CD4-positive, alpha-beta T cell (primary cell): Measurements from ENCODE around the gene FGB. TPM values are rescaled to one million over a fixed set of nuclear protein-coding genes. Genes with fewer than 3 reads are reported as not detected.

Source experiments
- ATAC-seq: fragments of 200-7000 bp; cut with Tn5 transposase; one replicate; pipeline ENCODE4 v1.10.0; 2022; ENCODE audit warnings: mild to moderate bottlenecking; ENCODE audit not compliant: poor library complexity
- CTCF ChIA-PET: fragments of 350-600 bp; sonication (Branson Sonifier 250); formaldehyde crosslinking; loops from one replicate; lab custom pipeline; 2021; ENCODE audit warnings: antibody characterized with exemption, inconsistent platforms; lab: Charles Lee
- POLR2A ChIA-PET: fragments of 350-600 bp; sonication (Branson Sonifier 250); formaldehyde crosslinking; loops from one replicate; lab custom pipeline; 2021; ENCODE audit warnings: antibody characterized with exemption, inconsistent platforms; lab: Charles Lee
- DNase-seq, 14 experiments: peaks; one replicate each; pipeline ENCODE4 v3.0.0-alpha.2; 2013 to 2020; ENCODE audit warnings: mixed read lengths in 2 of 14
- H3K27ac ChIP-seq, 2 donors: one replicate each; pipeline versions ENCODE4 v1.5.1 to v1.7.0; 2013; ENCODE audit warnings: low read length in 2 of 2, low read depth in 1 of 2, mild to moderate bottlenecking in 1 of 2
- H3K27me3 ChIP-seq, 2 experiments: 1 replicate in 1 of 2; 2 replicates in 1 of 2; pipeline versions ENCODE4 v1.6.1 to v1.7.0; 2013; ENCODE audit warnings: low read length in 2 of 2, control low read depth in 1 of 2, mild to moderate bottlenecking in 1 of 2, moderate library complexity in 1 of 2; ENCODE audit not compliant: insufficient read depth in 2 of 2, control insufficient read depth in 1 of 2
- H3K36me3 ChIP-seq: one replicate; pipeline ENCODE4 v1.6.1; 2013; ENCODE audit warnings: low read length, control low read depth; ENCODE audit not compliant: insufficient read depth
- H3K4me1 ChIP-seq: one replicate; pipeline ENCODE4 v1.6.1; 2013; ENCODE audit warnings: low read length, control low read depth; ENCODE audit not compliant: insufficient read depth
- H3K4me3 ChIP-seq: one replicate; pipeline ENCODE4 v1.5.1; 2013; ENCODE audit warnings: mild to moderate bottlenecking, low read length, moderate library complexity
- H3K9me3 ChIP-seq, 2 experiments: 1 replicate in 1 of 2; 2 replicates in 1 of 2; pipeline versions ENCODE4 v1.6.1 to v1.7.0; 2013; ENCODE audit warnings: low read length in 2 of 2, mild to moderate bottlenecking in 2 of 2, control low read depth in 1 of 2, moderate library complexity in 1 of 2; ENCODE audit not compliant: control insufficient read depth in 1 of 2, insufficient read depth in 1 of 2
- H3K27ac Mint-ChIP-seq: one replicate; pipeline ENCODE4 v1.8.0; 2020; ENCODE audit warnings: mixed read lengths
- H3K27me3 Mint-ChIP-seq: one replicate; pipeline ENCODE4 v1.8.0; 2021; ENCODE audit warnings: mixed read lengths
- H3K36me3 Mint-ChIP-seq: one replicate; pipeline ENCODE4 v1.8.0; 2021; ENCODE audit warnings: low read depth, mixed read lengths
- H3K4me1 Mint-ChIP-seq: one replicate; pipeline ENCODE4 v1.8.0; 2021; ENCODE audit warnings: low read depth, mixed read lengths
- H3K4me3 Mint-ChIP-seq: one replicate; pipeline ENCODE4 v1.8.0; 2020; ENCODE audit warnings: mild to moderate bottlenecking, mixed read lengths
- H3K9me3 Mint-ChIP-seq: one replicate; pipeline ENCODE4 v1.8.0; 2020; ENCODE audit warnings: mixed read lengths
- CTCF ChIP-seq: fragments of 200-600 bp; IDR thresholded peaks from one replicate; pipeline ENCODE4 v1.8.0; 2022; ENCODE audit warnings: antibody characterized with exemption, mild to moderate bottlenecking
- intact Hi-C, 2 experiments: fragments of 100-400 bp; cut with DNase I in 1 of 2; cut with micrococcal nuclease in 1 of 2; formaldehyde crosslinking; loops; one replicate each; pipeline versions ENCODE4 v1.15.1 to v1.9.0; 2023 to 2025; cut with DNase I, micrococcal nuclease
- total RNA-seq, 174 experiments: library from RNA in 2 of 174; stranded (reverse) in 2 of 174; gene quantifications; one replicate each; pipeline ENCODE4 v1.2.3 and lab custom pipeline; 2021 to 2026

The FGB gene
- total RNA-seq, 2 experiments from 2014 or later: not detected

DNA sequence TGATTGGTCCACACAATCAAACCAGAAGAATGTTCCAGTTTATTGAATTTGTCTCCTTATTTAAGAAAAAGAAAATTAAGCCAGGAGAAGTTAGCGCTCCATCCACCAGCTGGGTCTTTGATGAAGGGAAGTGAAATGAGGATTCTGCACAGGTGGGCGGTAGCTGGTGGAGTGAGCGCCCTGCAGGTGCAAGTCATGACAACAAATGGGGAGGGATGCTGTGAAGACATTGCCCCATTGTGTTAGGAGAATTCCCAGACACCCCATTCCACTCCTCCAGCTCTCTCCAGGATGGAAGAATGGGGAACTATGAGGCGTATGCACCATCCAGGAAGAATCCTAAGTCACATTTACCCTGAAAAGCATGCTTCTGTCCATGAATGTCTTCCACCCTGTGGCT lies 35.5 kb upstream of the FGB start:
- no peaks in the 10 kb centered on the region for H3K4me1 ChIP-seq

GRCh38 chr4:154528869-154529268 lies 33.9 kb upstream of the FGB start:
- intact Hi-C loops: no loop called here
- POLR2A ChIA-PET: no interaction called here
- no peaks in the 10 kb centered on the region for H3K9me3 ChIP-seq
- no peak overlapping the region for H3K4me3 ChIP-seq
- no peak for DNase-seq
- Mint-ChIP-seq H3K4me1 (no peaks in the 10 kb centered on the region), H3K9me3 (no peaks in the 10 kb centered on the region), H3K4me3 (no peak overlapping the region), H3K27me3 (peaks cover 22% of the 10 kb centered on the region), H3K36me3 (no peaks in the 10 kb centered on the region), H3K27ac (no peak overlapping the region)
- H3K27ac ChIP-seq: no peak overlapping the region
- CTCF ChIA-PET: interaction anchor here (1.8 kb wide), 1 partner anchor 21 kb away, joined by 3 read pairs; no protein-coding TSS in a partner anchor
- no peaks in the 10 kb centered on the region for H3K36me3 ChIP-seq
- H3K4me1 ChIP-seq: no peaks in the 10 kb centered on the region
- H3K27me3 ChIP-seq: peaks cover 0 to 7% of the 10 kb centered on the region in 2 experiments
- no peak for TF ChIP-seq CTCF
- ATAC-seq: no peak

More for the DNA sequence above, 35.5 kb upstream of the FGB start:
- Mint-ChIP-seq H3K36me3 (no peaks in the 10 kb centered on the region), H3K4me1 (no peaks in the 10 kb centered on the region), H3K9me3 (no peaks in the 10 kb centered on the region), H3K27ac (no peak overlapping the region), H3K4me3 (no peak overlapping the region), H3K27me3 (peaks cover 32% of the 10 kb centered on the region)
- Histone ChIP-seq H3K9me3 (no peaks in the 10 kb centered on the region), H3K27me3 (peaks cover 0 to 7% of the 10 kb centered on the region in 2 experiments), H3K36me3 (no peaks in the 10 kb centered on the region), H3K27ac (no peak overlapping the region), H3K4me3 (no peak overlapping the region)
- no peak for TF ChIP-seq CTCF
- intact Hi-C loops: no loop called here
- ATAC-seq: no peak
- CTCF ChIA-PET: no interaction called here
- no peak for DNase-seq
- POLR2A ChIA-PET: no interaction called here

DNA sequence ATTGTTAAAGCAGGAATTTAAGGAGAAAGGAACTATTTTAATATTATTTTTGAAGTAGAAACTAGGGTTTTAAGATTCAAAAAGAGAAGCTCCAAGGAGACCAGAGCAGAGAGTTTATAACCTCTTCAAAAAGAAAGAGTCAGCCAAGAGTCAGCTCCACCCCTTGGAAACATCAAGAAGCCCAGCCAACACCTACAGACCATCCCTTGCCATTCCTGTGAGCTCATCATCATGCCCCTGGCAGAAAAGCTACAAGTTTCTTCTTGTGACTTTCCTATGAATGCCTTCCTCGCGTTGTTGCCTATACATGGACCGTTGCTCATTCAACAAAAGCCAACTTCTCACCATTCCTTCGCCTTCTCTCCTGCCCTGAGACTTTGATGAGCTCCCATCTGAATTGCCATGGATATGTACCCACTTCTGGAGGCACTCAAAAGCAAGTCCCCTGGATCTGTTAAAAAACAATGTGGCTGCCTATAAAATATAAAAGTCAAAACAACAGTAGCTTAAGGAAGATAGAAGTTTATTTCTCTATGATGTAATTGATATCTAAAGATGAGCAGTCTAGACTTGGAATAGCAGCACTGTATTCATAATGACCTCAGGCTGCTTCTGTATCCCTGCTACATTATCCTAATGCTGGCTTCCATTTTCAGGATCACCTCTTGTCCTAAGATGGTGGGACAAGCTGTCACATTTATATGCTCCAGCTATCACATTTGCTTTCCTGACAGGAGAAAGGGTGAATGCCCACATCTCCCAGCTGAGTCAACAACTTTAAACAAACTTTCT lies 32.9 kb upstream of the FGB start:
- ChIA-PET CTCF (interaction anchor here (1.8 kb wide), 1 partner anchor 20 kb away, joined by 3 read pairs; no protein-coding TSS in a partner anchor), POLR2A (no interaction called here)
- Histone ChIP-seq H3K27ac (no peak overlapping the region), H3K36me3 (no peaks in the 10 kb centered on the region), H3K4me1 (no peaks in the 10 kb centered on the region), H3K9me3 (no peaks in the 10 kb centered on the region), H3K27me3 (no peaks in the 10 kb centered on the region), H3K4me3 (no peak overlapping the region)
- Mint-ChIP-seq H3K9me3 (no peaks in the 10 kb centered on the region), H3K4me1 (no peaks in the 10 kb centered on the region), H3K27me3 (peaks cover 19% of the 10 kb centered on the region), H3K36me3 (no peaks in the 10 kb centered on the region), H3K4me3 (no peak overlapping the region), H3K27ac (no peak overlapping the region)
- intact Hi-C loops: no loop called here
- no peak for DNase-seq
- TF ChIP-seq CTCF: no peak
- ATAC-seq: no peak
